ENCODE results near the gene MPP1.

Gene MPP1

GRCh38 chrX:154834562-154834961, 29.3 kb upstream of the MPP1 start, which contains the start of gene SMIM9 (continued):
- TF ChIP-seq ZNF449 (tag by site-specific recombination; IDR thresholded peaks at IDR 0.05), result no peak

GRCh38 chrX:154833746-154834274, 28.5 kb upstream of the MPP1 start:
- Histone ChIP-seq H3K27ac (ENCODE audit: extremely low read depth, low read depth, low read length) (no peak overlapping the region), H3K9me3 (ENCODE audit: control insufficient read depth, insufficient read depth, low read depth, low read length) (no peaks in the 10 kb centered on the region), H3K4me1 (ENCODE audit: control insufficient read depth, insufficient read depth, low read length) (no peaks in the 10 kb centered on the region), H3K36me3 (ENCODE audit: control insufficient read depth in 2 of 2, insufficient read depth in 1 of 2, low read length in 2 of 2) (no peaks in the 10 kb centered on the region), H3K4me3 (ENCODE audit: low read depth, low read length) (no peak overlapping the region)
- POLR2A ChIA-PET, result no interaction called here
- CTCF ChIA-PET, result interaction anchor here (0.8 to 2.0 kb wide), 4 partner anchors 9 to 306 kb away, joined by 4 to 8 read pairs (median 6); no protein-coding TSS in a partner anchor
- TF ChIP-seq ZNF785 (tag by site-specific recombination; IDR thresholded peaks at IDR 0.05) (no peak), SETDB1 (IDR thresholded peaks at IDR 0.05; ENCODE audit: insufficient read length, low read length) (no peak), ZNF792 (tag by site-specific recombination; IDR thresholded peaks at IDR 0.05) (no peak), ZNF341 (tag by site-specific recombination; IDR thresholded peaks at IDR 0.05; ENCODE audit: low read depth) (no peak), ZNF558 (tag by site-specific recombination; IDR thresholded peaks at IDR 0.05) (no peak), ZNF184 (tag by site-specific recombination; IDR thresholded peaks at IDR 0.05) (no peak), ZNF280C (tag by site-specific recombination; IDR thresholded peaks at IDR 0.05) (no peak), ZNF266 (tag by site-specific recombination; IDR thresholded peaks at IDR 0.05; ENCODE audit: low read depth) (no peak), REPIN1 (tag by site-specific recombination; IDR thresholded peaks at IDR 0.05; ENCODE audit: low read depth) (no peak), ZNF391 (tag by site-specific recombination; IDR thresholded peaks at IDR 0.05; ENCODE audit: borderline replicate concordance, low read depth) (no peak), RBAK (tag by site-specific recombination; IDR thresholded peaks at IDR 0.05) (no peak), ZFP37 (tag by site-specific recombination; IDR thresholded peaks at IDR 0.05) (no peak), ZNF140 (tag by site-specific recombination; IDR thresholded peaks at IDR 0.05) (no peak), ZBTB8A (tag by site-specific recombination; IDR thresholded peaks at IDR 0.05) (no peak)

GRCh38 chrX:154829926-154830442, 24.7 kb upstream of the MPP1 start:
- Histone ChIP-seq H3K36me3 (ENCODE audit: control insufficient read depth in 2 of 2, insufficient read depth in 1 of 2, low read length in 2 of 2) (no peaks in the 10 kb centered on the region), H3K9me3 (ENCODE audit: control insufficient read depth, insufficient read depth, low read depth, low read length) (no peaks in the 10 kb centered on the region), H3K4me3 (ENCODE audit: low read depth, low read length) (no peak overlapping the region), H3K4me1 (ENCODE audit: control insufficient read depth, insufficient read depth, low read length) (no peaks in the 10 kb centered on the region), H3K27ac (ENCODE audit: extremely low read depth, low read depth, low read length) (no peak overlapping the region)
- TF ChIP-seq ZNF777 (tag by site-specific recombination; IDR thresholded peaks at IDR 0.05; ENCODE audit: borderline replicate concordance) (no peak), PRDM10 (tag by site-specific recombination; IDR thresholded peaks at IDR 0.05) (0 out of 2 replicates have a peak, but pooled peaks have one; percentile 18), ZNF350 (tag by site-specific recombination; IDR thresholded peaks at IDR 0.05) (no peak), ZNF514 (tag by site-specific recombination; IDR thresholded peaks at IDR 0.05) (no peak)
- ChIA-PET CTCF (no interaction called here), POLR2A (no interaction called here)
